NCI-H146 (cell line): ENCODE data around the gene ERP27.

Experiments
- DNase-seq: peaks from one replicate; lab custom pipeline; 2025; lab: John Stamatoyannopoulos, UW

ERP27 gene

DNA sequence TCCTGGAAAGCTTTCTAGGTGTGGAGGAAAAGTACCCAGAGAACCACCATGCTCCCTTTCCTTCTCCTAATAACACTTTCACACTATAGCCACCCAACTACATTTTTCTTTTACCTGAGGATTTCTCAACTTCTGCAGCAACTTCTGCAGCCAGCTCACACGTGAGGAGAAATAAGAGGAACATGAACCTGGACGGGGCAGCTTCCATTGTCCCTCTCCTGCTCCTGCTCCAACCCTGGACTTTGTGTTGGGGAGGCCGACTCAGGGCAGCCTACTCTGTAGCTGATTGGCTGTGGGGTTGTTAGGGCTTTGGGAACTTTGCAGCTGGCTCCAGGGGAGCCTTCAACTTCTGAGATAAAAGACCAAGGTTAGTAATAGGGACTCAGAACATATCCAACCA lies at the start of gene ERP27:
Gene ERP27 (minus strand): TSS at position 237 of the 400 bp plus-strand sequence. CDS start 29 bp downstream, at position 208.
- no peak for DNase-seq

DNA sequence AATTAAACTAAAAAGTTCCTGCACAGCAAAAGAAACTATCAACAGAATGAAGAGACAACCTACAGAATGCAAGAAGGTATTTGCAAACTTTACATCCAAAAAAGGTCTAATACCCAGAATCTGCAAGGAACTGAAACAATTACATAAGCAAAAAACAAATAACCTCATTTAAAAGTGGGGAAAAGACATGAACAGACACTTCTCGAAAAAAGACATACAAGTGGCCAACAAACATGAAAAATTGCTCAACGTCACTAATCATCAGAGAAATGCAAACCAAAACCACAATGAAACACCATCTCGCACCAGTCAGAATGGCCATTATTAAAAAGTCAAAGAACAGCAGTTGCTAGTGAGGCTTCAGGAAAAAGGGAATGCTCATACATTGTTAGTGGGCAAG lies 49.7 kb upstream of the ERP27 start:
- DNase-seq = no peak

DNA sequence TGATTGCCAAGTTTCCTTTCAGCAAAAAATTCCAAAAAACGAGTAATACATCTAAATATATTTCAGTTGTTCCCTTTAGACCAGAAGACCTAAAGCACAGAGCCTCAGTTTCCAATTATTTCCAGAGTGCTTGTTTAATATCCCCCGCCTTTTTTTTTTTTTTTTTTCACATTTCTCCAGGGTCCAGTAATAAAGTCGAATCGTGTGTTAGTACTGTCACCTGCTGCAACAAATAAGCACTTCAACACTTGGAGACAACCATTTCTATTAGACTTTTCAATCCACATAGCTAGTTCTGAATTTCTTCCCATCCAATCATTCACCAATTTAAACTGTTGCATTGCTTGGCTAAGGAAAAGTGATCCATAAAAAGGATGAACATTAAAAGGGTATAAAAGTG lies 48.1 kb upstream of the ERP27 start:
- no peak for DNase-seq

DNA sequence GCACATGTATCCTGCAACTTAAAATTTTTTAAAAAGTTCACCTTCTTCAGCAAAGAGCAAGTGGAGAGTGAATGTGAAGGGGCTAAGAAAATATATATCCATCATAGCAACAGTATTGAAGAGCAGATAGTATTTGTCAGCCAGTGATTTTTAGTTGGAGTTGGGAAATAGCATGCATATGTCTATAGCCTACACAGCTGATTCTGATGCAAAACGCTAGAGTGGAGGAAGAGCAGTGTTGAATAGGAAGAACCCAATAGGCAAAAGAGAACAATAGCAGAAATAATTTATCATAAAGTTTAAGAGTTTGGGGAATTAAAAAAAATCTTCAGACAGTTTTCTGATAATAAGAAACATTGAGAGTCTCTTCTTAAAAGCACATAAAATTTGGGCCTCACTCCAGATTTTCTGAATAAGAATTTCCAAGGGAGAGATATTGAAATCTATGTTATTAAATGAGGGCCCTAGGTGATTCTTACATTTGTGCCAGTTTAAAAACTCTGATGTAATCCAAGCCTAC lies 46.5 kb upstream of the ERP27 start:
- no peak for DNase-seq

DNA sequence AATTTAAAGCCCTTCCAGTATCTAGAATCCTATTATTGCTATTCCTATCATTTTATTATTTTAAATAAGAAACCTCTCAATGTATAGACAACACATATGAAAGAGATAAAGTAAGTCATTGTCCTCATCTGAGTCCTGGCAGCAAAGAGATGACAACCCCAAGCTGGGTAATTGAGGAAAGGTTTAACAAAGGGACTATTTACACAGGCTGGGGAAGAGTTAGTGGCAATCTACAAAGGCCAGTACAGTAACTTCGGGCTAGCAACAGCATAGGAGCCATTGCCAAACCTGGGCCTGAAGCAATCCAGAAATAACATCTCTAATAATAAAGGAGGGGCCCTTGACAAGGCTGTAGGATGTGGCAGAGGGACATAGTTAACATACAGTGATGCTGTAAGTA lies 45.7 kb upstream of the ERP27 start:
- no peak for DNase-seq

DNA sequence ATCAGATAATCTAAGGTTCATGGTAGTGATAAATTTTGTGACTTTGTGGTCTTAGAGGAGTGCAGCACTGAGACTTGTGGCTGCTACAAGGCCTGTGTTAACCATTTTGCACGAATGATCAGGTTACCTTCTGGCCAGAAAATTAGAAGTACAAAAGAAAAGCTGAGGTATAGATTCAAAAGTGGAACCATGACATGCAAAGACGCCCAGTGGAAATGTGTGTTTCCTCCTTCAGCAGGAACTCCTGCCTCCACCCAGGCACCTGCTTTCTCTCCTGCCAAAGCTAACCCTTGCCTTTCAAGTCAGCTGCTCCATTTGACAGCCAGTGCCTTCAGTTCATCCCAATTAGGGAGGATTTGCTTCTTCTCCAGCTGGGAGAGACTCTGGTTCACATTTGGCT lies 44.7 kb upstream of the ERP27 start:
- DNase-seq = no peak

DNA sequence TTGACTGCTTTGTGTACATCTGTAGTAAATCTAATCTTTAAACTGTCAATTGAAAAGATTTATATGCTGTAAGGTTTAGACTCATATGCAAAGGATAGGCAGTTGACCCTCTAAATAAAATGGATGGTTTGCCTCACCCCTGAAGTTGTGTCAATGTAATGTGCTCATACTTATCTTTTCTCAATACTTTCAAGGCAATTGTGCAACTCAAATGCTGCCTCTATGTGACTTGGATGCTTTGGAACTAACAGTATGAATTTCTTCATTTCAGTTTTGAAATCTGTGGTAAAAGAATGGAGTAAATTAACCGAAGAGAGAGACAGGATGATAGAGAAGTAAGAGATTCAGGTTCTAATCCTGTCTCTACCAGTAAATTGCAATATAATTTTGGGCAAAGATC lies 44.2 kb upstream of the ERP27 start:
- DNase-seq = no peak

DNA sequence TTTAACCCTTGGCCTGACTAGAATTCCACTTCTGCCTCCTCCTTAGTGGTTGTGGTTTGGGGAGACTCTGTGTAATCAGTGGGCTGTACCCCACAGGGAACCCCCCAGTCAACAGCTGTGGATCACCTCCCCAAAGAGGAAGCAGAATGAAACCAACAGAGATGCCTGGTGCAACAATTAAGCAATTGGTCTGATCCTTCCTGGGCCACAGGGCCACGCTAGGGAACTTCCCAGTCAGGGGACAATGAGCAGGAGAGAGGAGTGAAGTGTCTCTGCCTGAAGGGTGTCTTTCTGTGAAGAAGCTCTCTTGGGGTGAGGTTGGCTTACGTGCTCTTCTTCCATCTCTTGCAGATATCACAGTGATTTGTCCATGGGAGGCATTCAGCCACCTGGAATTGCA lies 42.7 kb upstream of the ERP27 start:
- DNase-seq = no peak

DNA sequence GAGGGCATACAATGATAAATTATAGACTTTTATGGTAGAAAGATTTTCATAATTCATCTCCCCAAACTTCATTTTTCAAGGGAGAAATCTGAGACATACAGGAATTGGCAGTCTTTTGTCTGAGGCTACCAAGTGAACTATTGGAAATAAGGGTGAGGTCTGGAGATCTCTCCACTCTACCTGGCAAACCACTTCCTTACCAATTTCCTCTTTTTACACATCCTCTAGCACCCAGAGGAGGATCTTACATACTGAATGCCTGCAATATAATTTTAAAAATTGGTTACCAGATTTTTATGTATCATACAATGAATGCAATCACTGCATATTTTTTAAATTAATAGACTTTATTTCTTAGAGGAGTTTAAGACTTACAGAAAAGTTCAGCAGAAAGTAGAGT lies 41.1 kb upstream of the ERP27 start:
- no peak for DNase-seq

DNA sequence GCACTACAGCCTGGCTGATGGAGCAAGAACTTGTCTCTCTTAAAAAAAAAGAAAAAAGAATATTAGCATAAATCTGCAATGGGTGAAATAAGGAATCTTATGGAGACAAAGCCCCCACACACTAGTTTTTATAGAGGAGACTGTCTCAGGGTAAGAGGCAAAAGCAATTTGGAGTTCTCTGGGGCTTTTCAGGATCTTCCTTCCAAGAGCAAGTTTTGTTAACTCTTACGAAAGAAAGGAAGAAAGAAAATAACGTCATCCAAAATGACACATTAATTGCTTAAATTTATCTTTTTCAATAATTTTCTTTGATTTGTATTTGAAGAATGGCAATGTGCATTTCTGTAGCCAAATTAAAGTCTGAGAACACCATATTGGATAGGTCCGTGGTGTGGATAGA lies 38.3 kb upstream of the ERP27 start:
- DNase-seq = no peak

DNA sequence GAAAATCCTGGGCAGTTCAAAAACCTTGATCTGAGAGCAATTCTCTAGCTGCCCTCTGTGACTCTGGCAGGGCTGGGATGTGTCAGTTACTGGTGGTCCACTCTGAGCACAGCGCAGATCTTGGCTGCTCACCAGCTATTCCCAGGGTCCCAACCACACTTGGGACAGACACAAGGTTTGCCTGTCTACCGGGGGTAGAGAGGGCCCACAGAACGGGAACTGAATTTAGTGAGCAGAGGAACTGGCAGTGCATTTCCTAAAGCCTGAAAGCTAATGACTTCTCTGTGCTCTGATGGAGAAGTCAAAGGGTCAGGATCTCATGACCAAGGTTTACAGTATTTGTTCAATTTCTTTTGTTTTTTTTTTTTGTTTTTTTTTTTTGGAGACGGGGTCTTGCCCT lies 37.1 kb upstream of the ERP27 start:
- DNase-seq = no peak

DNA sequence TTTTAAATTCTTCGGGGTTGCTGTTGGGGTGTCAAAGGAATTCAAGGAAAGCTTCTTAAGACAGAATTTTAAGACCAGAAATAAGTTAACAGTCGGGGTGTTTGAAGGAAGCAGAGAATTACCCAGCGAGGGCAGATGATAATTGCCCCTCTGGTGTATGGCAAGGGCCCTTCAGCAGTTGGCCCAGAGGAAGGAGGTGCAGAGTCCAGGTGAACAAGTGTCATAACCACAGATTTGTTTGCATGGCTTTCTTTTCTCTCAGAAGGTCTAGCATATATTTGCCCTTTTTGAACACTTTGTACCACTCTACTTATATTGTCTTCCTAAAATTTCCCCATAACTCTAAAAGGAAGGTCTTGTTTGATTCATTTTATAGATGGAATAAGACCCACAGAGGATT lies 36.3 kb upstream of the ERP27 start:
- no peak for DNase-seq

DNA sequence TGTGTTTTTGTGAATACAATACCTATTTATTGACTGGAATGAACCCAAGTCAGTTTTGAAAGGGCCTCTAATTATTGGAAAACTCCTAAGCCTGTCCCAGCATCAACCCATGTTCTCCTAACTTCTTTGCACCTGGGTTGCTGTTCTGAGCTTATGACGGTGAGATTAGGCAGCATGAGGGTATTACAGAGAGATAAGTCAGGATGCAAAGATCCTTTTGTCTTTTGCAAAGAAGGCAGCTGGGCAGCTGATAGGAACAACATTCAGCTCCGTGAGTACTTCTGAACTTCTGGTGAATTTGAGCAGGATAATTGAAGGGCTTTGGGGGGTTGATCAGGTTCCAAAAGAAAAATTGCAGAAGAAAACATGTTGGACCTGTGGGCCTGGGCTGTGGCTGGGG lies 34.5 kb upstream of the ERP27 start, which contains the start of gene PDE6H:
Gene PDE6H (plus strand): TSS at position 227 of the 400 bp plus-strand sequence. CDS start 4,971 bp downstream, outside the sequence.
- DNase-seq = no peak

DNA sequence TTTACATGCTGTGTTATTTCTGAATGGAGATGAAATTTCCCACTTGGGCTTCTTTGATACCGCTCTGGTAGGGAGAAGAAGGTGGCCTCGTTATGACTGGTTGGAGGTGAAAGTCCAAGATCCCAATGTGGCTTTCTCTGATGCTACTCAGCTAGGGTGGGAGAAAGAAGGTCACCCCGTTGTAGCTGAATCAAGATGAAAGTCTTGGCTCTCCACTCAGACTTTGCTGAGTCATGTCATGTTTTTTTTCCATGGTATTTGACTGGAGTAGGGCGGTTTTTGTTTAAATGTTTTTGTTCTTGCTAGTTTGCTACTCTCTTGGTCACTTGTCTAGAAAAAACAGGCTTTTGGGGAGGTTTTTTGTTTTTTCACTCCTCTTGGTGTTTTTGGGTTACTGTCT lies 32.1 kb upstream of the ERP27 start:
- DNase-seq = no peak

DNA sequence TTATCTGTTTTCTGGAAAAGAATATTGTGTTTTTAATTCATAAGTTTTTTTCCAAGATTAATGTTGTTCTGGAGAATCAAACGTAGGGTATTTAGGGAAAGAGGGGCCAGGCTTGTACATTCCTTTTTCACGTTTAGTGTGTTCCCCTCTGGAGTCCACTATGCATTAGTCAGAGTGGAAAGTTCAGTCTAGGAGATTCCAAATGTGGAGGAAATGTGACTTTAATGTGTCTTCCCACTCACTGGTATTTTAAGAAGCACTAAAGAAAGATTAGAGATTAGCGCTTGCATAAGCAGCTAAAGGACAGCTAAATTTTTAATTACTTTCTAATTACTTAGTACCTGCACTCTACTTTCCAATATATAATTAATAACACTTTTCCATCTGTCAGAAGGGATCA lies 30.1 kb upstream of the ERP27 start:
- no peak for DNase-seq

DNA sequence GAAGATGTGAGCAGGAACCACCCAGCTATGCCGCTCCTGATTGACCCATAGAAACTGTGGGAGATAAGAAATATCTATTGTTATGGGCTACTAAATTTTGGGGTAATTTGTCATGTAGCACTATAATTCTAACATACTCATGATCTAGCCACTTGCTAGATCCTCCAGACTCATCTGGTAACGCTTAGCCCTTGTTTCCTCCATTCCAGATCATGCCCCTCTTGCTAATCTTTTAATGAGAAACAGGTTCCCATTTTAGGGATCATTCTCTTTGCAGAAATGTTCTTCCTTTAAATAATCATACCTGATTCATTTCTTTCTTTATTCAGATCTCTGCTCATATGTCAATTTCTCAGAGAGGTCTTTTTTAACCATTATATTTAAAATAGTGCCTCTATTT lies 26.9 kb upstream of the ERP27 start:
- no peak for DNase-seq

DNA sequence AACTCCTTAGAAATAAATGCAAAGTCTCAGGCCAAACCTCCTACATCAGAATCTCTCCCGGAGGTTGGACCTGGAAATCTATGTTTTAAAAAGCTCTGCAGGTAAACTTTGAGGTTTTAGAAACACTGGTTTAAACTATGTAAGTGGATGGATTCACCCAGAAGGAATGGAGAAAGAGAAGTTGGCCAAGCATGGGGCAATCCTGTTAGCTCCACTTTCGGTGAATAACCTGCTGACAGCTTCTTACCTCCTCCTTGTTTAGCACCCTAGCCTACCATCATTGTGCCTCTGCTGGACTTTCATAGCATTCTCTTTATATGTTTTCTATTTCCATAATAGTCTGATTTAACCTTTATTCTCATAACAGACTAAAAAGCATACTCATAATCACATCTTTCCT lies 26.1 kb upstream of the ERP27 start:
- DNase-seq = no peak

DNA sequence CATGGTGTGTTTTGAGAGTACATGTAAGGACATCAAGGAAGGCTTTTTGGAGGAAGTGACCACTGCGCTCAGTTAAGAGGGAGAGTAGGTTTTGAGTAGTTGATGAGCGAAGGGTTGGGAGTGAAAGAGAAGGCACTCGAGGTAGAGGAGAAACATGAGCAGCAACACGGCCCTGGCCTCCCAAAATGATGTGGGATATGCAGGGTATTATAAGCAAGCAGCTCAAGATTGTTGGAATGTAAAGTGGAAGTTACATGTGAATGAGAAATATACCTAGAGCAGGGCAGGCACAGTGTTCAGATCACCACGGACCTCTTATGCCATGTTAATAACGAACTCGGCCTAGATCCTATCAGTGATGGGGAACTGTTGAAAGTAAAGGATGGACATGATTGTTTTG lies 25.2 kb upstream of the ERP27 start:
- DNase-seq = no peak

DNA sequence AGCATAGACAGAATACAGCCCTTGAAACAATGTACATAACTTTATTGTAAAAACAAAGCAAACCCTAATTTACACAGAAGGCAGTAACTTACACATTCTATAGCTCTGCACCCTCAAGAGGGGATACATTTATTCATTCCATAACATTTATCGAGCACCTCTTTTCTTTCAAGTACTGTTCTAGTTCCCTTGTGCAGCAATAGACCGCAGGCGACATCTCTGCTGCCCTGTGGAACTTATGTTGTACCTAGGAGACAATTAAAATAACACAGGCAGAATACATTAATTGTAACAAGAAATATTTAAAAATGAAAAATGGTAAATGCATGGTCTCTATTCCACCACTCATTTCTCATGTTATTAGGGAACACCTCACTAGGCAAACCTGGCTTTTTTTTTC lies 24.5 kb upstream of the ERP27 start:
- DNase-seq = no peak

DNA sequence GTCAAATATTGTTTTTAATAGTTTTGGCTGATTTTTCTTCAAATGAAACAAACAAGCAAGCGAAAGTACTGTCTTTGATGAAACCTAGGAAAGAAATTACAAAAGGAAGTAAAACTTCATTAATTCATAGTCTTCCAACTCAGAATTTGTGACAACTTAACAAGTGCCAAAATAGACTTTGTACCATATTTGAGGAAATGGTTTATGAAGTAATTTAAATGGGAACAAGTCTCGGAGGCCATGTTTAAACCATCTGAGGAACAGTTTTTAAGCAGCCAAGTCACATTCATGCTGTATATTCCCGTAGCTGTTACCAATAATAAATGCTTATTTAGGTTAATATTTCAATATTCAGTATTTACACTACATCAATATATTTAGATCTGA lies 23.8 kb upstream of the ERP27 start:
- DNase-seq = no peak

DNA sequence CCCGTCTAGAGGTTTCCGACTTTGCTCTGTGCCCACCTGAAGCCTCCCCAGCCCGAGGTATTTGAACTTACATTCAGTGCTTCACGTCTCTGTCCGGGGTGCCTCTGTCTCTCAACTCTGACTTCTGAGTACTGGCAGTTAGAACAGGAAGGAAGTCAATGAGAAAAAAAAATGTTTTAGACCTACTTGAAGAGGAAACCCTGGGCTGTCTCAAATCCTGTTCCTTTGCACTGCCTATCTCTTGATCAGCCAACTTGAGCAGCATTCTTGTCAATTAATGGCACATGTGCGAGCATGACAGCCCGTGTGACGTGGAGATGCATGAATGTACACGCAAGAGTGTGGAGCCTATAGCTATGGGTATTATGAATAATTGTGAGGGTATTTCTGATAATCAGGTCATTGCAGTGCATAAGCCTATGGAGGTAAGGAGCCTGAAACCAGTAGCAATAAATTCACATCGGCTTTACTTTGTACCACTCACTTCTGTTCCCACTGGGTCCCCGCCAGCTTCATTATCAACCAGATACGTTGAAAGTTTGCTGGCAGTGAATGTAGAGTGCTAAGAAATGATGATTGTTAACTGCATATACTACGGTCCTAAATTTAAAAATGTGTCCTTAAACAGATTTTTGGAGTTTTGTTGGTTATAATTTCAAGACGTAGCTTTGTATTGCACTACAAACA lies 23.3 kb upstream of the ERP27 start, which contains the start of gene ARHGDIB:
Gene ARHGDIB (minus strand): TSS at position 136 of the 687 bp plus-strand sequence. CDS start 10,889 bp downstream, outside the sequence.
- no peak for DNase-seq

DNA sequence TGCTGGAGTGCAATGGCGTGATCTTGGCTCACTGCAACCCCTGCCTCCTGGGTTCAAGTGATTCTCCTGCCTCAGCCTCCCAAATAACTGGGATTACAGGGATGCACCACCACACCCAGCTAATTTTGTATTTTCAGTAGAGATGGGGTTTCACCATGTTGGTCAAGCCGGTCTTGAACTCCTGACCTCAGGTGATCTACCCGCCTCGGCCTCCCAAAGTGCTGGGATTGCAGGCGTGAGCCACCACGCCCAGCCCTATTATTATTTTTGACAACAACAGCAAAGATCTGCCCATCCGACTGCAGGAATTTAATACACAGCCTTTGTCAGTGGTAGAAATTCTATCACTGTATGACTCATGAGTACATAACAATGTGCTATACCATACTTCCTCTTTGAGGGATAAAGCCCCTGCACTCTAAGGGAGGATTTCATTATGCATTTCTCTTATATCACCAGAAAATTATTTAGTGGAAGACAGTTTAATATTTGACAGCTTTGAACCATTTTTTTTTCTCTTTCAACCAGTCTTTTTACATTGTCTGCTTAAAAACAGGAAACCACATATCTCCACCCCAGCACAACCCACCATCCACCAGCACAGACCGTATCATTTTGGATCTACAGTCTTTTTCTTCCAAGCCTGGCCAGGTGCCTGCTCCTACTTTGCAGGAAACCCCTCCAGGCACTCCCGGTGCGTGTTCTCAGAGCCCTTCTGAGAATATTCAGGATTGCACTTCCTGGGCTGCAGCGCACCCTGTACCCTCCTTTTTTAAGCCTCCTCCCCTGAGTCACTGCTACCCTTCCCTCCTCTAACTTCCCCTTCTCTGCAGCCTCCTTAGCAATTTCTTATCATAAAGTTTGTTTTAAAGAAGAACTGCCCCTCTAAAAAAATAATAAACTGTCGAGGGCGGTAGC lies 22.5 kb upstream of the ERP27 start:
- DNase-seq = no peak

DNA sequence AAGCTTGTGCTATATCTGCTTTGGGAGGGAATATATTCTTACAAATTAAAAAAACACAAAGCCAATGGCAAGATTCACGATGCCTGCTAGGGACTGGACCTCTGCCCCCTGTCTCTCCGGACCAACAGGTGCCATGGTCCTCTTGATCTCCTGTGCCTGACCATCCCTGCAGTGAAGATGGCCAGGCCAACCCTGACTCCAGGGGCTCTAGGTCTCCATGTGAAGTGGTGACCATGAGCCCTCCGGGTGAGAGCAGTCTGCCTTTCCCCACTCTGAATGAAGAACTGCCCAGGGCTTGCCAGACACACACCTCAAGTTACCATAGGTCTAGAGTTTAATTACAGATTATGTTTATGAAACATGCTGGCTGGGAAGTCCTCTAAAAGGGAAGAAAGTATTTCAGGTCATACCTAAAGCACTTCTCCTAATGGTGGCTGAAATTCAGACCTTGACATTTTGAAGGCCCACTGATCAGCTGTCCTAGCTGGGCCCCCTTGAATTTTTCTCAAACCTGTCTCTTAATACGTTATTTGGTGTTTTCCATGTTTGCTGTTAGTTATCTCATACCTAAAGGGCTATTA lies 21.7 kb upstream of the ERP27 start:
- no peak for DNase-seq
